WTC11 (cell line): ENCODE results near the gene ZNF493. TPM values are rescaled to one million over a fixed set of nuclear protein-coding genes. Genes with fewer than 3 reads are reported as not detected.

Experiments used
- ATAC-seq: fragments of 200-7000 bp; cut with Tn5 transposase; 2 replicates; pipeline ENCODE4 v1.10.0; 2021; ENCODE audit warnings: mild to moderate bottlenecking, moderate library complexity
- CTCF ChIA-PET: fragments of 300-600 bp; sonication (Branson Sonifier 250); formaldehyde crosslinking; loops from one replicate; lab custom pipeline; 2021; ENCODE audit warnings: antibody characterized with exemption; lab: Charles Lee
- POLR2A ChIA-PET: fragments of 350-600 bp; sonication (Branson Sonifier 250); formaldehyde crosslinking; loops from one replicate; lab custom pipeline; 2021; ENCODE audit warnings: antibody characterized with exemption; lab: Charles Lee
- DNase-seq: peaks from one replicate; pipeline ENCODE4 v3.0.0; 2021; ENCODE audit warnings: low spot score
- H3K27ac Mint-ChIP-seq: 2 replicates; pipeline ENCODE4 v1.8.0; 2021; ENCODE audit warnings: mixed read lengths
- H3K27me3 Mint-ChIP-seq: 2 replicates; pipeline ENCODE4 v1.8.0; 2021; ENCODE audit warnings: low read depth, mild to moderate bottlenecking, moderate library complexity, mixed read lengths
- H3K36me3 Mint-ChIP-seq: 2 replicates; pipeline ENCODE4 v1.8.0; 2021; ENCODE audit warnings: mixed read lengths
- H3K4me1 Mint-ChIP-seq: 2 replicates; pipeline ENCODE4 v1.8.0; 2022; ENCODE audit warnings: mixed read lengths
- H3K4me3 Mint-ChIP-seq: 2 replicates; pipeline ENCODE4 v1.8.0; 2021; ENCODE audit warnings: mild to moderate bottlenecking, moderate library complexity, mixed read lengths
- H3K9me3 Mint-ChIP-seq: 2 replicates; pipeline ENCODE4 v1.8.0; 2021; ENCODE audit warnings: mixed read lengths
- ATF1 ChIP-seq: sonication (generic); formaldehyde crosslinking; IDR thresholded peaks from 2 replicates; pipeline ENCODE4 v1.8.1; 2023; ENCODE audit warnings: mild to moderate bottlenecking, moderate library complexity, missing genetic modification reagents
- EMX1 ChIP-seq: fragments of 250-450 bp; sonication (Bioruptor Pico); IDR thresholded peaks from 2 replicates; pipeline ENCODE4 v1.8.0; 2021; ENCODE audit warnings: mild to moderate bottlenecking
- ESRRA ChIP-seq: sonication (generic); formaldehyde crosslinking; IDR thresholded peaks from 2 replicates; pipeline ENCODE4 v1.8.1; 2022; ENCODE audit warnings: mild to moderate bottlenecking, missing genetic modification reagents, borderline replicate concordance
- FOXP1 ChIP-seq: sonication (generic); formaldehyde crosslinking; IDR thresholded peaks from 2 replicates; pipeline ENCODE4 v1.8.0; 2022; ENCODE audit warnings: missing genetic modification reagents, mild to moderate bottlenecking, moderate library complexity, borderline replicate concordance
- MXD4 ChIP-seq: fragments of 250-450 bp; sonication (Bioruptor Pico); IDR thresholded peaks from 2 replicates; pipeline ENCODE4 v1.8.0; 2021; ENCODE audit warnings: mild to moderate bottlenecking, moderate library complexity, borderline replicate concordance
- MYBL2 ChIP-seq: sonication (generic); formaldehyde crosslinking; IDR thresholded peaks from 2 replicates; pipeline ENCODE4 v1.8.1; 2023; ENCODE audit warnings: mild to moderate bottlenecking, moderate library complexity, missing genetic modification reagents
- NR1H2 ChIP-seq: sonication (generic); formaldehyde crosslinking; IDR thresholded peaks from 2 replicates; pipeline ENCODE4 v1.9.0; 2021; ENCODE audit warnings: mild to moderate bottlenecking, moderate library complexity, missing genetic modification reagents
- NR2C2 ChIP-seq: sonication (generic); formaldehyde crosslinking; IDR thresholded peaks from 2 replicates; pipeline ENCODE4 v1.8.0; 2022; ENCODE audit warnings: mild to moderate bottlenecking, missing genetic modification reagents
- NR3C1 ChIP-seq: sonication (generic); formaldehyde crosslinking; conservative IDR thresholded peaks from 2 replicates; pipeline ENCODE4 v1.8.1; 2023; ENCODE audit warnings: low read depth, mild to moderate bottlenecking, missing genetic modification reagents
- RORB ChIP-seq: fragments of 250-450 bp; sonication (Bioruptor Pico); IDR thresholded peaks from 2 replicates; pipeline ENCODE4 v1.9.0; 2021; ENCODE audit warnings: mild to moderate bottlenecking
- SMAD4 ChIP-seq: sonication (generic); formaldehyde crosslinking; IDR thresholded peaks from 2 replicates; pipeline ENCODE4 v1.8.0; 2022; ENCODE audit warnings: mild to moderate bottlenecking, missing genetic modification reagents
- TEAD1 ChIP-seq: sonication (generic); formaldehyde crosslinking; IDR thresholded peaks from 2 replicates; pipeline ENCODE4 v1.8.0; 2022; ENCODE audit warnings: mild to moderate bottlenecking, missing genetic modification reagents
- ZNF219 ChIP-seq: sonication (generic); formaldehyde crosslinking; IDR thresholded peaks from 2 replicates; pipeline ENCODE4 v1.8.0; 2023; ENCODE audit warnings: missing genetic modification reagents, mild to moderate bottlenecking, borderline replicate concordance
- total RNA-seq: library from RNA; stranded (reverse); gene quantifications from 3 replicates; pipeline ENCODE4 v1.2.3, GENCODE V29; 2021
- TF ChIP-seq, protein P1 (sequence below): sonication (generic); formaldehyde crosslinking; IDR thresholded peaks from 2 replicates; pipeline ENCODE4 v1.8.1; 2022; ENCODE audit warnings: mild to moderate bottlenecking, missing genetic modification reagents, moderate library complexity, borderline replicate concordance
- TF ChIP-seq, protein P2 (sequence below): sonication (generic); formaldehyde crosslinking; IDR thresholded peaks from 2 replicates; pipeline ENCODE4 v1.8.1; 2023; ENCODE audit warnings: mild to moderate bottlenecking, missing genetic modification reagents, moderate library complexity
- TF ChIP-seq, protein P3 (sequence below): sonication (generic); formaldehyde crosslinking; IDR thresholded peaks from 2 replicates; pipeline ENCODE4 v1.8.0; 2023; ENCODE audit warnings: missing genetic modification reagents
- TF ChIP-seq, protein P4 (sequence below): sonication (generic); formaldehyde crosslinking; IDR thresholded peaks from 2 replicates; pipeline ENCODE4 v1.8.1; 2023; ENCODE audit warnings: mild to moderate bottlenecking, missing genetic modification reagents, moderate library complexity
- TF ChIP-seq, protein P5 (sequence below): sonication (generic); formaldehyde crosslinking; IDR thresholded peaks from 2 replicates; pipeline ENCODE4 v1.8.1; 2023; ENCODE audit warnings: mild to moderate bottlenecking, moderate library complexity, missing genetic modification reagents

Gene ZNF493
- total RNA-seq, 1 experiment from 2014 or later: 22.2 TPM

DNA sequence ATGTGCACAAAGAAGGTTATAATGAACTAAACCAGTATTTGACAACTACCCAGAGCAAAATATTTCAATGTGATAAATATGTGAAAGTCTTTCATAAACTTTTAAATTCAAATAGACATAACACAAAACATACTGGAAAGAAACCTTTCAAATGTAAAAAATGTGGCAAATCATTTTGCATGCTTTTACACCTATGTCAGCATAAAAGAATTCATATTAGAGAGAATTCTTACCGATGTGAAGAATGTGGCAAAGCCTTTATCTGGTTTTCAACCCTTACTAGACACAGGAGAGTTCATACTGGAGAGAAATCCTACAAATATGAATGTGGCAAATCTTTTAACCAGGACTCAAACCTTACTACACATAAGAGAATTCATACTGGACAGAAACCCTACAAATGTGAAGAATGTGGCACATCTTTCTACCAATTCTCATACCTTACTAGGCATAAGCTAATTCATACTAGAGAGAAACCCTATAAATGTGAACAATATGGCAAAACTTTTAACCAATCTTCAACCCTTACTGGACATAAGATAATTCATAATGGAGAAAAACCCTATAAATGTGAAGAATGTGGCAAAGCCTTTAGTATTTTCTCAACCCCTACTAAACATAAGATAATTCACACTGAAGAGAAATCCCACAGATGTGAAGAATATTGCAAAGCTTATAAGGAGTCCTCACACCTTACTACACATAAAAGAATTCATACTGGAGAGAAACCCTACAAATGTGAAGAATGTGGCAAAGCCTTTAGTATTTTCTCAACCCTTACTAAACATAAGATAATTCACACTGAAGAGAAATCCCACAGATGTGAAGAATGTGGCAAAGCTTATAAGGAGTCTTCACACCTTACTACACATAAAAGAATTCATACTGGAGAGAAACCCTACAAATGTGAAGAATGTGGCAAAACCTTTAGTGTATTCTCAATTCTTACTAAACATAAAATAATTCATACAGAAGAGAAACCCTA is 26.4 kb downstream of the ZNF493 start (continued):
- TF ChIP-seq NR3C1 (CRISPR knock-in tag): no peak
- TF ChIP-seq FOXP1 (CRISPR knock-in tag): no peak
- TF ChIP-seq, protein P1, sequence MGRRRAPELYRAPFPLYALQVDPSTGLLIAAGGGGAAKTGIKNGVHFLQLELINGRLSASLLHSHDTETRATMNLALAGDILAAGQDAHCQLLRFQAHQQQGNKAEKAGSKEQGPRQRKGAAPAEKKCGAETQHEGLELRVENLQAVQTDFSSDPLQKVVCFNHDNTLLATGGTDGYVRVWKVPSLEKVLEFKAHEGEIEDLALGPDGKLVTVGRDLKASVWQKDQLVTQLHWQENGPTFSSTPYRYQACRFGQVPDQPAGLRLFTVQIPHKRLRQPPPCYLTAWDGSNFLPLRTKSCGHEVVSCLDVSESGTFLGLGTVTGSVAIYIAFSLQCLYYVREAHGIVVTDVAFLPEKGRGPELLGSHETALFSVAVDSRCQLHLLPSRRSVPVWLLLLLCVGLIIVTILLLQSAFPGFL (CRISPR knock-in tag): no peak
- TF ChIP-seq, protein P2, sequence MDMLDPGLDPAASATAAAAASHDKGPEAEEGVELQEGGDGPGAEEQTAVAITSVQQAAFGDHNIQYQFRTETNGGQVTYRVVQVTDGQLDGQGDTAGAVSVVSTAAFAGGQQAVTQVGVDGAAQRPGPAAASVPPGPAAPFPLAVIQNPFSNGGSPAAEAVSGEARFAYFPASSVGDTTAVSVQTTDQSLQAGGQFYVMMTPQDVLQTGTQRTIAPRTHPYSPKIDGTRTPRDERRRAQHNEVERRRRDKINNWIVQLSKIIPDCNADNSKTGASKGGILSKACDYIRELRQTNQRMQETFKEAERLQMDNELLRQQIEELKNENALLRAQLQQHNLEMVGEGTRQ (CRISPR knock-in tag): no peak

DNA sequence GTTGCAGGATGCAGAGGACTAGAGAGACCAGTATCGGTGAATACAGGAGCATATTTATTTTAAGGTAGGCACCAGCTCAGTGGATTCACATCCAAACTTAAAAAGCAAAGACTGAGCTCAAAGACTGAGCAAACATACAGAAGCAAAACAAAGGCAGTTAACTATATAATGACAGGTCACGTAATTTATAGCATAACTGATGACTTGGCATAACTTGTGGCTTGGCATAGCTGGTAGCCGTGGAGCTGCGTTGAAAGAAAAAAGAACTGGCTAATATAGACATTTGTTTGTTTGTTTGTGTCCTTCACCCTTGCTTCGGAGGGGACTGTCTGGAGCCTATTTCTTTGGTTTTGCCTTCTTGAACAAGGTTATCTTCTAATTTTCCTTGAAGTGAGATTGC is 33.7 kb downstream of the ZNF493 start:
- ATAC-seq (no peak), DNase-seq (no peak)
- peaks cover 37% of the 10 kb centered on the region for H3K9me3 Mint-ChIP-seq
- ChIA-PET CTCF (no interaction called here), POLR2A (no interaction called here)
- peaks cover 12% of the 10 kb centered on the region for H3K36me3 Mint-ChIP-seq
- TF ChIP-seq NR1H2 (CRISPR knock-in tag): no peak
- TF ChIP-seq EMX1: no peak
- TF ChIP-seq ESRRA (CRISPR knock-in tag): no peak
- no peak for TF ChIP-seq TEAD1 (CRISPR knock-in tag)
- no peak for TF ChIP-seq RORB (CRISPR knock-in tag)
- no peak for TF ChIP-seq SMAD4 (CRISPR knock-in tag)
- H3K27ac Mint-ChIP-seq: no peak overlapping the region
- H3K4me3 Mint-ChIP-seq: no peak overlapping the region
- H3K4me1 Mint-ChIP-seq: no peaks in the 10 kb centered on the region
- peaks cover 2% of the 10 kb centered on the region for H3K27me3 Mint-ChIP-seq

DNA sequence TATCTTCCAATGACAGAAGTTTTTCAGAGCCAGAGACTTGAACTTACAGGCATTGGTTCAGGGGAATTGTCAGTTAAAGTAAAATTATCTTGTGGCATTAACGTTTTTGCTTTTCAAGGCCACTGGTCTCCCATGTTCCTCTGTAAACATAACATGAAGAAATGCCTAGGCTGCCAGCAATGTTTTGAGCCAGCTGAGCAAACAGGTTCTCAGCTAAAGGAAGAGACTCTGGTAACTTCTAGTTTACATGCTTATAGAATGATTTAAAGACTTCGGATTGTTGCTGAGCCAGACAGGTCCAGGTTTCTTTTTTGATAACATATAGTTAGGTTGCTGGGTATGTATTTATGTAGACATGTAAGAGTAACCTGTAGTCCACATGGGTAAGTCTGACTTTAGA is 35.7 kb downstream of the ZNF493 start:
- TF ChIP-seq MXD4 (CRISPR knock-in tag): no peak
- TF ChIP-seq ZNF219 (CRISPR knock-in tag): no peak
- TF ChIP-seq MYBL2 (CRISPR knock-in tag): no peak
- no peak for TF ChIP-seq NR2C2 (CRISPR knock-in tag)
- TF ChIP-seq, protein P3, sequence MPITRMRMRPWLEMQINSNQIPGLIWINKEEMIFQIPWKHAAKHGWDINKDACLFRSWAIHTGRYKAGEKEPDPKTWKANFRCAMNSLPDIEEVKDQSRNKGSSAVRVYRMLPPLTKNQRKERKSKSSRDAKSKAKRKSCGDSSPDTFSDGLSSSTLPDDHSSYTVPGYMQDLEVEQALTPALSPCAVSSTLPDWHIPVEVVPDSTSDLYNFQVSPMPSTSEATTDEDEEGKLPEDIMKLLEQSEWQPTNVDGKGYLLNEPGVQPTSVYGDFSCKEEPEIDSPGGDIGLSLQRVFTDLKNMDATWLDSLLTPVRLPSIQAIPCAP (CRISPR knock-in tag): no peak
- TF ChIP-seq, protein P4, sequence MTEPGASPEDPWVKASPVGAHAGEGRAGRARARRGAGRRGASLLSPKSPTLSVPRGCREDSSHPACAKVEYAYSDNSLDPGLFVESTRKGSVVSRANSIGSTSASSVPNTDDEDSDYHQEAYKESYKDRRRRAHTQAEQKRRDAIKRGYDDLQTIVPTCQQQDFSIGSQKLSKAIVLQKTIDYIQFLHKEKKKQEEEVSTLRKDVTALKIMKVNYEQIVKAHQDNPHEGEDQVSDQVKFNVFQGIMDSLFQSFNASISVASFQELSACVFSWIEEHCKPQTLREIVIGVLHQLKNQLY (CRISPR knock-in tag): no peak
- TF ChIP-seq, protein P5, sequence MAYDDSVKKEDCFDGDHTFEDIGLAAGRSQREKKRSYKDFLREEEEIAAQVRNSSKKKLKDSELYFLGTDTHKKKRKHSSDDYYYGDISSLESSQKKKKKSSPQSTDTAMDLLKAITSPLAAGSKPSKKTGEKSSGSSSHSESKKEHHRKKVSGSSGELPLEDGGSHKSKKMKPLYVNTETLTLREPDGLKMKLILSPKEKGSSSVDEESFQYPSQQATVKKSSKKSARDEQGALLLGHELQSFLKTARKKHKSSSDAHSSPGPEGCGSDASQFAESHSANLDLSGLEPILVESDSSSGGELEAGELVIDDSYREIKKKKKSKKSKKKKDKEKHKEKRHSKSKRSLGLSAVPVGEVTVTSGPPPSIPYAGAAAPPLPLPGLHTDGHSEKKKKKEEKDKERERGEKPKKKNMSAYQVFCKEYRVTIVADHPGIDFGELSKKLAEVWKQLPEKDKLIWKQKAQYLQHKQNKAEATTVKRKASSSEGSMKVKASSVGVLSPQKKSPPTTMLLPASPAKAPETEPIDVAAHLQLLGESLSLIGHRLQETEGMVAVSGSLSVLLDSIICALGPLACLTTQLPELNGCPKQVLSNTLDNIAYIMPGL: no peak
- no peak for TF ChIP-seq ATF1 (CRISPR knock-in tag)
- DNase-seq (no peak), ATAC-seq (no peak)
- Mint-ChIP-seq H3K9me3 (peaks cover 32% of the 10 kb centered on the region), H3K36me3 (peaks cover 8% of the 10 kb centered on the region), H3K4me3 (no peak overlapping the region), H3K27me3 (no peaks in the 10 kb centered on the region), H3K27ac (no peak overlapping the region), H3K4me1 (no peaks in the 10 kb centered on the region)
- CTCF ChIA-PET: no interaction called here
- POLR2A ChIA-PET: no interaction called here
